HG03342 (cell line): ENCODE data around the gene YIPF2.
"Not testable (repeated sequence)": the region's sequence is repeated elsewhere in the genome, so short reads cannot be mapped to it uniquely, and the experiment has no call there.

Experiments used
- ATAC-seq: cut with Tn5 transposase; IDR thresholded peaks from one replicate; pipeline ENCODE4 v1.9.1; 2021; ENCODE audit warnings: mild to moderate bottlenecking, moderate library complexity; ENCODE audit not compliant: unreplicated experiment

YIPF2 gene

DNA sequence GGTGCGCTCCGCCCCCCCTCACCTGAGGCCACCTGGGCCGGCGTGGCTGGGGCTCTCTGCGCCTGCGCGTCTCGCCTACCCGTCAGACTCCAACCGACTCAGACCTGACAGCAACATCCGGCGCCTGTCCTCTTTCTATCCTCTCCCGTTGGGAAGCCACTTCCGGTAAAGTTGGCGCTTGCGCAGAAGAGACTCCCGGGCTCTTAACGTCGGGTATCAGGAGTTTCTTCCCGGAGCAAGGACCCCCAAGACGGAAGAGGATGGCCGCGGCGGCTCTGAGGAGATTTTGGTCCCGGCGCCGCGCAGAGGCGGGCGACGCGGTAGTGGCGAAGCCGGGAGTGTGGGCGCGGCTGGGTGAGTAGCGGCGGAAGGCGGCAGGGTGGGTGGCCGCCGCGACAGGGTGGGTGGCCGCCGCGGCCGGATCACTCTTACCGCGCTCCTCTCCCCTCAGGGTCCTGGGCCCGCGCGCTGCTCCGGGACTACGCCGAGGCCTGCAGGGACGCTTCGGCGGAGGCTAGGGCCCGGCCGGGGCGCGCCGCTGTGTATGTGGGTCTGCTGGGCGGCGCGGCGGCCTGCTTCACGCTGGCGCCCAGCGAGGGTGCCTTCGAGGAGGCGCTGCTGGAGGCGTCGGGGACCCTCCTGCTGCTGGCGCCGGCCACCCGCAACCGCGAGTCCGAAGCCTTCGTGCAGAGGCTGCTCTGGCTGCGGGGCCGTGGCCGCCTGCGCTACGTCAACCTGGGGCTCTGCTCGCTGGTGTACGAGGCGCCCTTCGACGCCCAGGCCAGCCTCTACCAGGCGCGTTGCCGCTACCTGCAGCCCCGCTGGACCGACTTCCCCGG is at the start of gene YIPF2, which contains the start of gene TIMM29:
YIPF2 (minus strand) TSS at position 77 of the 839 bp plus-strand sequence. CDS start 229 bp downstream, outside the sequence.
TIMM29 (plus strand) TSS at position 249 of the 839 bp plus-strand sequence; CDS start at position 261, 12 bp downstream.
- ATAC-seq = peak; percentile 76

DNA sequence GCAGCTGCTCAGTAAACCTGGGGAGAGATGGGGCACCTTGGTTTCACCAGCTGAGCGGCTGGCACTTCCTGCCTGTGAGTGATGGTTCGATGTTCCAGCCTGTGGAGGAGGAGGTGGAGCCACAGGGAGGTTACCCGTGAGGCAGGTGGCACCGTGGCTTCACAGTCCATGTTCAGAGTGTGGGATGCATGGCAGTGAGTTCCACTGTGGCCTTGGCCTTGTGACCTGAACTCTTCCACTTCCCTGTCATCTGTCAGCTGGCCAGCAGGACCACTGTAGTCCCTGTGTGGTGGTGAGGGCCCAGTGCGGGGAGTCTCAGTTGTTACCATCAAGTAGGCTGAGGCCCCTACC is 49.3 kb upstream of the YIPF2 start:
- ATAC-seq = no peak

DNA sequence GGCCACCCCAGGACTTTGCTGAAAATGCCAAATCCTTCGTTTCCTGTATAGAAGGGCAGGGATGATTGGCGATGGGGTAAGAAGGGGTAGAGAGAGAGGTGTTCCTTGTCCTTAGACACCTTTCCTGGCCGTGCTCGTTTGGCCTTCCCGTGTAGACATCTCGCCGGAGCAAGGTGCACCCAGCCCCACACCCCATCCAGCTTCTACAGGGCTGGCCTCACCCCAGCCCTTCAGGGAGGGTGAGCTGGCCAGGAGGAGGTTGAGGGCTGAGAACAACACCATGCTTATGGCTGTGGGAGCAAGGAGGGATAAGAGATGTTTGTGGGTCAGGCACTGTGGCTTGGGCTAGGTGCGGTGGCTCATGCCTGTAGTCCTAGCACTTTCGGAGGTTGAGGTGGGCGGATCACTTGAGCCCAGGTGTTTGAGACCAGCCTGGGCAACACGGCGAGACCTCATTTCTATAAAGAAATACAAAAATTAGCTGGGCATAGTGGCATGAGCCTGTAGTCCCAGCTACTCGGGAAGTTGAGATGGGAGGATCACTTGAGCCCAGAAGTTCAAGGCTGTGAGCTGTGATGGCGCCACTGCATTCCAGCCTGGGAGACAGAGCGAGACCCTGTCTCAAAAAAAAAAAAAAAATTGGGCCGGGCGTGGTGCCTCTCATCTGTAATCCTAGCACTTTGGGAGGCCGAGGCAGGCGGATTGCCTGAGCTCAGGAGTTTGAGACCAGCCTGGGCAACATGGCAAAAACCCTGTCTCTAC is 47.9 kb upstream of the YIPF2 start:
- ATAC-seq = no peak

DNA sequence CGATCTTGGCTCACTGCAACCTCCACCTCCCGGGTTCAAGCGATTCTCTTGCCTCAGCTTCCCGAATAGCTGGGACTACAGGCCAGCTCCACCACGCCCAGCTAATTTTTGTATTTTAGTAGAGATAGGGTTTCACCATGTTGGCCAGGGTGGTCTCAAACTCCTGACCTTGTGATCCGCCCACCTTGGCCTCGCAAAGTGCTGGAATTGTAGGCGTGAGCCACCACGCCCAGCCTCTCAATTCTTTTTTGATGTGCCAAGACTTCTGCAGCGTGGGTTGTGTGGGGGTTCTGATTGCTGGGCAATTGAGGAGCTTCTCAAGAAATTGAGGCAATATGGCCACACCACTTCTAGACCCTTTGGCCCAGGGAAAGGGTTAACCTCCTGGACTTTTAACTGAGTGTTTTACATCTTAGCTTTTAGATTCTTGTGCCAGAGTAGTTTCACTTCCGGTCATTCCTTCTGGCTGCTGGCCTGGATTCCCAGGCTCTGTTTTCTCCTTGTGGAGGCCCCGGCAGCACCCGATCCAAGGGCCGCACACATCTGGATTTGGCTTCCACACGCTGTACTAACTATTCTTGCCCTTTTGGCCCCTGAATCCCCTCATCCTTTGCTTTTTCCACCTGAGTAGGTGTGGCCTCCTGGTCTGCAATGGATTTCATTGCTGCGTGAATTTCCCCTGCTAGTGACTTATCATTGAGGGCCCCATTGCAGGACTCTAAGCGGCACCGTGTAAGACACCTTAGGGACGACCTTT is 47.1 kb upstream of the YIPF2 start:
- ATAC-seq = no peak

DNA sequence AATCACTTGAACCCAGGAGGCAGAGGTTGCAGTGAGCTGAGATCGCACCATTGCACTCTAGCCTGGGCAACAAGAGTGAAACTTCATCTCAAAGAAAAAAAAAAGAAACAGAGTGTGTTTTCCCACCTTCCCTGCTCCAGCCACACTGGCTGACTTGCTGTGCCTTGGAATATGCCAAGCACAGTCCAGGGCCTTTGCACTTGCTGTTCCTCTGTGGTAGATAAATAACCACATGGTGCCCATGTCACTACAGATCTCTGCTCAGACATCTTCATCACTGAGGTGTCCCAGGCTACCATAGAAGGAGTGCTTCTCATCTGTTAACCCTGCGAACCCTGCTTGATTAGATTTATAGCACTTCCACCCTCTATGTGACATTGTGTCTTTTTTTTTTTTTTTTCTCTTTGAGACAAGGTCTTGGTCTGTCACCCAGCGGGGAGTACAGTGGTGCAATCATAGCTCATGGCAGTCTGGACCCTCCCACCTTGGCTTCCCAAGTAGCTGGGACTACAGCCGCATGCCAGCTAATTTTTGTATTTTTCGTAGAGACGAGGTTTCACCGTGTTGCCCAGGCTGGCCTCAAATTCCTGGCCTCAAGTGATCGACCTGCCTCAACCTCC is 42.8 kb upstream of the YIPF2 start:
- no peak for ATAC-seq

DNA sequence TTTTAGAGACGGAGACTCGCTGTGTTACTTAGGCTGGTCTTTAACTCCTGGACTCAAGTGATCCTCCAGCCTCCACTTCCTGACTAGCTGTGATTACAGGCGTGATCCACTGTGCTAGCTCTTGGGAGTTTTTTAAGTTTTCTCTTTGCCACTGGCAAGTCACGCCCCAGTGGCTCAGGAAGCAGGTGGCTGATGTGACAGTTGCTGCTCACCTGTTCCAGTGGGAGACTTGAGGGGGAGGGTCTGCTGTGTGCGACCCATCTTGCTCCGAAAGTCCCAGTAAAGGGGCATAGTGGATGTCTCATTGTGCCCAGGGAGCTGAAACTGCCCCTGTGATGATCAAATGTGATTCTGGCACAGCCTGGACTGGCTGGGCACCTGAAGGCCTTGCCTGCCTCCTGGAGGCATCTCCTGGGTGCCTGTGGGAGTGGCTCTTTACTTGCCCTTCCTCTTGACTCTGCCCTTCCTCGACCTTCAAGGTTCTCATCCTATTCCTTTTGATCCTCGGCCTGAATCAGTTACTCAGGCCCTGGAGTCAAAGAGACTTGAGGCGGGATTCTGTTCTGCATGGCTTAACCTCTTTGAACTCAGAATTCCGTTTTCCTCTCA is 40.2 kb upstream of the YIPF2 start:
- no peak for ATAC-seq

DNA sequence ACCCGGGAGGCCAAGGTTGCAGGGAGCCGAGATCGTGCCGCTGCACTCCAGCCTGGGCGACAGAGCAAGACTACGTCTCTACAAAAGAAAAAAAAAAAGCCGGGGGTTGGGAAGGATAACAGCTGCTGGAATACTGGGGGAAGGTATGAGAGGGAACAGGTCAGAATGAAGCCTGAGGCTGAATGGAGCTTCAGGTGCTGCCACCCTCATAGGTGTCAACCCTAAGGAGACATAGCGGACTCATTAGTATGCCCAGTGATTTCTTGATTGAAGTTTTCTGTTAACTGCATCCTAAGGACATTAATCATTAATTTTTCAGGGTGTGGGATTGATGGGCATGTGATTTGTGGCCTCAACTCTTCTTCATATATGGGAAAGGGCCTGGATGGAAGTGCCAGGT is 38.4 kb upstream of the YIPF2 start:
- ATAC-seq = no peak

DNA sequence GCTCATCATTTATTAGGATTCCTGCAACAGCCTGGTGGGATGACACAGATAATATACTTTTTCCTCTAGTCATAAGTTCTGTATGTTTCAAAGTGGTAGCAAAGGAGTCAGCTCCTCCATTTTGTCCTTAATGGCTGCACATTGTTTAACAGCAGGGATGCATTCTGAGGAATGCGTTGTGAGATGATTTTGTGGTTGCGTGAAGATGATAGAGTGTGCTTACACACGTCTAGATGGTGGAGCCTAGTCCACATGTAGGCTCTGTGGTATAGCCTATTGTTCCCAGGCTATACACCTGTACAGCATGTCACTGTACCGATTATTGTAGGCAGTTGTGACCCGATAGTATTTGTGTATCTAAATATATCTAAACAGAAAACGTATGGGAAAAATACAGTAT is 37.0 kb upstream of the YIPF2 start:
- ATAC-seq = no peak

DNA sequence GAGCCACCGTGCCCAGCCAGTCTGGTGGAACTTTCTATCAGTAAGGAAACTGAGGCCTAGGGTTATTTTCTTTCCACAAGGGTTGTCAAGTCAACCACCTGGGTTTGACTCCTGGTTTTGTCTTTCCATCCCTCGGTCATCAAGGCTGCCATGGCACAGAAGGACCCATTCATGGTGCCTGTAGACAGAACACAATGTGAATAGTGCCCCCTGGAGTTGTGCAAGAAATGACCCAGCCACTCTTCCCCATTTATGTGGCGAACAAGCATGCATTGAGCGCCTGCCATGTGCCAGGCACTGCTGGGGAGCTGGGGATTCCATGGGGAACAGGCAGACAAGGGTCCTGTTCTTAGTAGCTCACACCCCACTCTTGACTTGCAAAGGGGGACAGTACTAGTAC is 36.5 kb upstream of the YIPF2 start:
- no peak for ATAC-seq

DNA sequence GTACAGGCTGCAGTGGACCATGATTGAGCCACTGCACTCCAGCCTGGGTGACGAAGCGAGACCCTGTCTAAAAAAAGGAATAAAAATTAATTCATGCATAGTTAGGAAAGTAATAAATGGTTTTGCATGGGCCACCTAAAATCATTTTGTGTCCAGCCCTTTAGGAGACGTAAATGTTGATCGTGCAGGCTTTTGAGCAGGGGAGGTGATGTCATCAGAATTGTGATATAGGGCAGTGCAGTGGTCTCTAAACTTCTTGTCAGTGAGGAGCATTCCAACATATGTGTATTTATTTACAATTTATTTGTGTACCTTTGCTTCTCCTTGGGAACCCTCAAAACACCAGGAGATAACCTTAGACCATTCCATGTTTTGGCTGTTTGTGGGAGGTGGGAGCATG is 35.4 kb upstream of the YIPF2 start:
- ATAC-seq = no peak

DNA sequence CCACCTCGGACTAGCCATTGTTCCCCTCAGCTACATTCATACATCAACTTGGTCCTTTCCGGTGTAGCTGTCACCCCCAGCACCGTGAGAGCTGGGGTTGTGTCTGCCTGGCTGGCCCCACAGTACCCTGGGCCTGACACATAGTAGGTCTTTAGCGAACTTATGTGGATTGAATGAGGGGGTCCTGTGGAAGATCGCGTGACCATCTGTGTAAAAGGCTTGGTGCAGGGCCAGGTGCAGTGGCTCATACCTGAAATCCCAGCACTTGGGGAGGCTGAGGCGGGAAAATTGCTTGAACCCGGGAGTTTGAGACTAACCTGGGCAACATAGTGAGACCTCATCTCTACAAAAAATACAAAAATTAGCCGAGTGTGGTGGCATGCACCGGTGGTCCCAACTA is 34.4 kb upstream of the YIPF2 start:
- ATAC-seq = no peak

DNA sequence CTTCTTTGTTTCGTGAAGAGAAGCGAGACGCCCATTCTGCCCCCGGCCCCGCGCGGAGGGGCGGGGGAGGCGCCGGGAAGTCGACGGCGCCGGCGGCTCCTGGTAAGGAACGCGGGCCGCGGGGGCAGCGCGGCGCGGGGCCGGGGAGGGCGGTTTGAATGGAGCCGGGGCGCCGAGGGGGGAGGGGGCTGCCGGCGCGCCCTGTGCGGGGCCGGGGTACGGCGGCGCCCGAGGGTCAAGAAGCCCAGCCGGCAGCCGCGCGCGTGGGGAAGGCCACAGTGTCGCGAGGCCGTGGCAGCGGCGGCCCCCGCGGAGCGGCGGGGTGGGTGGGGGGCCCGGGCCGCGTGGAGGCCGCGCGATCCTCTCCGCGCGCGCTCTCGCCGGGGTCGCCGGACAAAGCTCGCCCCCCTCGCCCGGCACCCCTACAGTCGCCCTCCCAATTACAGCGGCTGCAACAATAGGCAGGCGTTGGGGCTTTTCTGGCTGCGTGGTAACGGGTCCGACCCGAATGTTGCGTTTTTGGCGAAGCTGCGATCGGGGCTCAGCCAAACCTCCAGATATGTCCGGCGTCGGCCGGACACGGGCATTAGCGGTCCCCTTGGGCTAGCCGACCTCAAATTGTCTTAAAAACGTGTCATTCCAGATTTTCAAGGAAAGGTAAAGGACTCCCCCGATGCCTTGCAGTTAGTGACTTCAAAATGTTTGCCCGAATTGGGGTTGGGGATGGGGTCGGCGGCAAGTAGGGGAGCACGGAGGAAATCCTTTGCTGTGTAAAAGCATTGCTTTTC is 32.8 kb upstream of the YIPF2 start:
- peak; percentile 37 for ATAC-seq

DNA sequence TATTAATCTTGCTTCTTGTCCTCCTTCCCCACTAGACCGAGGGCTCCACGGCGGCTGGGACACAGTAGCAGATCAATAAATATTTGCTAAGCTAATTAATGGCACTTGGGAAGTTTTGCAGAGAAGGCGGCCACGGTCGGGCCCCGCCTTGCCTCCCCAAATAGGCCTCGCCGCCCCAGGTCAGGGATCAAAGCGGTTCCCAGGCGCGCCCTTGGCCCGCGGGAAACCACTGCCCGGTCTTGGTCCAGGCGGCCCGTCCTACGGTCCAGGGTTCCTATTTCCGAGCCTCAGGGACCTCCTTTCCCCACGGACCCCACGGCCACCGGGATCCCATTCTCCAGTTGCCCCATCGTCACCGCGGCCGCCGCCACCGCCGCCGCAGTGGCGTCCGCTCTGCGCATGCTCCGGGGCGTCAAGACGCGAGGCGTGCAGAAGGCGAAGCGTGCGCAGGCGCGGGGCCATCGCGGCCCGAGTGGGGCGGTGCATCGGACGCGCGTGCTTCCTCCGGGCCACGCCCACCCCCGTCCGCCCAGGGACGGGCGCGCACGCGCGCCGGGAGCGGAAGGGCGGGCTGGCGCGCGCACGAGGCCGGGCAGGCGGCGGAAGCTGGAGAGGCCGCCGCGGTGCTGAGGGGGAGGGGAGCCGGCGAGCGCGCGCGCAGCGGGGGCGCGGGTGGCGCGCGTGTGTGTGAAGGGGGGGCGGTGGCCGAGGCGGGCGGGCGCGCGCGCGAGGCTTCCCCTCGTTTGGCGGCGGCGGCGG is 32.1 kb upstream of the YIPF2 start, which contains the start of gene SMARCA4:
SMARCA4 (plus strand) TSS at position 717 of the 759 bp plus-strand sequence. CDS start 23,122 bp downstream, outside the sequence.
- ATAC-seq = peak; percentile 73

DNA sequence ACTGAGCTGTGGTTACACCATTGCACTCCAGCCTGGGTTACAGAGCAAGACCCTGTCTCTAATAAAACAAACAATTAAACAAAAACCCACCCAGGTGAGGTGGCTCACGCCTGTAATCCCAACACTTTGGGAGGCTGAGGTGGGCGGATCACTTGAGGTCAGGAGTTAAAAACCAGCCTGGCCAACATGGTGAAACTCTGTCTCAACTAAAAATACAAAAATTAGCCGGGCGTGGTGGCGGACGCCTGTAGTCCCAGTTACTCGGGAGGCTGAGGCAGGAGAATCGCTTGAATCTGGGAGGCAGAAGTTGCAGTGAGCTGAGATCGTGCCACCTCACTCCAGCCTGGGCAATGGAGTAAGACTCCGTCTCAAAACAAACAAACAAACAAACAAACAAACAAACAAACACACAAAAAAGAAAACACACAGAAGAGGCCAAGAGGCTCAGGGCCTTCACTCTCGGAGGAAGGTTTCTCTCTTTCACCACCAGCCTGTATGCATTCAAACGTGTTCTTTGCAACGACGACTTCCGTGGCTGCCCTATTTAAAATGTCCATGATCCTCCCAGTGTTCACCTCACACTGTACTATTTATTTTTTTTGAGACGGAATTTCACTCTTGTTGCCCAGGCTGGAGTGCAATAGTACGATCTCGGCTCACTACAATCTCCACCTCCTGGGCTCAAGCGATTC is 31.0 kb upstream of the YIPF2 start:
- not testable (repeated sequence) for ATAC-seq

DNA sequence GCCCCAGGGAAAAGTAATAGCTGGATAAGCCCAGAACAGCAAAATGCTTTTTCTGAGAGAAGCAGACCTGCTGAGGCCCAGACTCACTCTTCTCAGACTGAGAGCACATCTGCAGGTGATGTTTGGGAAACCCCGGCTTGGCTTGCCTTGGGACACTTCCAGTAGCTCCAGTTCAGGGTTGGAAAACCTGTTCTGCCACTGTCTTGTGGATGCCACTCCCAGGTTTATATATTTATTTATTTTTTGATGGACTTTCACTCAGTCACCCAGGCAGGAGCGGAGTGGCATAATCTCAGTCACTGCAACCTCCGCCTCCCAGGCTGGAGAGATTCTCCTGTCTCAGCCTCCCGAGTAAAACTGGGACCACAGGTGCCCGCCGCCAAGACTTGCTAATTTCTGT is 24.4 kb upstream of the YIPF2 start:
- ATAC-seq = no peak

DNA sequence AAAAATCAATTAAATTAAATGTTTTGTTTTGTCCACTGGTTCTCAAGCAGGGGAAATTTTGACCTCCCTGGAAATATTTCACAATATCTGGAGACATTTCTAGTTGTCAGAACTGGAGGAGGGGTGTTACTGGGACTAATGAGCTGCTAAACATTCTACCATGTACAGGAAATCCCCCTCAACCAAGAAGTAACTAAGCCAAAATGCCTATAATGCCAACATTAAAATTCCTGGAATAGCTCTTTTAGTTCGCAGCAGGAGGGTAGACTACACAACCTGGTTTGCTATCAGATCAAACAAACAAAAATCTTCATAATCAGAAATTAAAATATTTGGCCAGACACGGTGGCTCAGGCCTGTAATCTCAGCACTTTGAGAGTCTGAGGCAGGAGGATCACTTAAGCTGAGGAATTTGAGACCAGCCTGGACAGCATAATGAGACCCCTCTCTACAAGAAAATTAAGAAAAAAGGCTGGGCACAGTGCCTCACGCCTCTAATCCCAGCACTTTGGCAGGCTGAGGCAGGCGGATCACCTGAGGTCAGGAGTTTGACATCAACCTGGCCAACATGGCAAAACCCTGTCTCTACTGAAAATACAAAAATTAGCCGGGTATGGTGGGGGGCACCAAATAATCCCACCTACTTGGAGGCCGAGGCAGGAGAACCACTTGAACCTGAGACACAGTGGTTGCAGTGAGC is 18.7 kb upstream of the YIPF2 start:
- no peak for ATAC-seq

DNA sequence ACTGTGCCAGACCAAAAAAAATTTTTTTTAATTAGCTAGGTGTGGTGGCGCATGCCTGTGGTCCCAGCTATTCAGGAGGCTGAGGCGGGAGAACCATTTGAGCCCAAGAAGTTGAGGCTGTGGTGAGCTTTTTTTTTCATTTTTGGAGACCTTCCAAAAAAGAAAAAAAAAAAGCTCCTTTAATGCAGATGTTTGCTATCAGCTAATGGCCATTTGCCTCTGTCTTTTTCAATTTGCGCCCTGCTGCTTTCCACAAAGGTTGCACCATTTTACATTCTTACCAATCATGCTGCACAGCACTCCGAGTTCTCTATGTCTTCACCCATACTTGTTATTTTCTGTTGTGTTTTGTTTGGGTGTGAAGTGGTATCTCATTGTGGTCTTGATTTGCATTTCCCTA is 16.8 kb upstream of the YIPF2 start:
- no peak for ATAC-seq

DNA sequence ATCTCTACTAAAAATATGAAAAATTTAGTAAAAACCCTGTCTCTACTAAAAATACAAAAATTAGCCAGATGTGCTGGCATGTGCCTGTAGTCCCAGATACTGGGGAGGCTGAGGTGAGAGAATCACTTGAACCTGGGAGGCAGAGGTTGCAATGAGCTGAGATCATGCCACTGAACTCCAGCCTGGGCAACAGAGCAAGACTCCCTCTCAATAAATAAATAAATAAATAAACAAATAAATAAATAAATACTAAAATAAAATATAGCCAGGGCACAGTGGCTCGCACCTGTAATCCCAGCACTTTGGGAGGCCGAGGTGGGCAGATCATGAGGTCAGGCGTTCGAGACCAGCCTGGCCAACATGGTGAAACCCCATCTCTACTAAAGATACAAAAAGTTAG is 15.0 kb upstream of the YIPF2 start:
- ATAC-seq = not testable (repeated sequence)
